SK-N-MC (cell line): ENCODE data around the gene PDIA2.

ENCODE experiments used
- EZH2 ChIP-seq: fragments of 200-600 bp; sonication (generic); IDR thresholded peaks from one replicate; pipeline ENCODE4 v1.6.1; 2017; ENCODE audit warnings: antibody characterized with exemption
- FOXP2 ChIP-seq: optimal IDR thresholded peaks from 2 replicates; pipeline ENCODE3; 2011; ENCODE audit warnings: mild to moderate bottlenecking, moderate library complexity; ENCODE audit not compliant: insufficient read depth; ENCODE audit errors: extremely low read length, control extremely low read depth
- POLR2AphosphoS5 ChIP-seq: IDR thresholded peaks from 2 replicates; pipeline ENCODE4 v1.6.1; 2012; ENCODE audit warnings: mild to moderate bottlenecking, low read depth, low read length, borderline replicate concordance

DNA sequence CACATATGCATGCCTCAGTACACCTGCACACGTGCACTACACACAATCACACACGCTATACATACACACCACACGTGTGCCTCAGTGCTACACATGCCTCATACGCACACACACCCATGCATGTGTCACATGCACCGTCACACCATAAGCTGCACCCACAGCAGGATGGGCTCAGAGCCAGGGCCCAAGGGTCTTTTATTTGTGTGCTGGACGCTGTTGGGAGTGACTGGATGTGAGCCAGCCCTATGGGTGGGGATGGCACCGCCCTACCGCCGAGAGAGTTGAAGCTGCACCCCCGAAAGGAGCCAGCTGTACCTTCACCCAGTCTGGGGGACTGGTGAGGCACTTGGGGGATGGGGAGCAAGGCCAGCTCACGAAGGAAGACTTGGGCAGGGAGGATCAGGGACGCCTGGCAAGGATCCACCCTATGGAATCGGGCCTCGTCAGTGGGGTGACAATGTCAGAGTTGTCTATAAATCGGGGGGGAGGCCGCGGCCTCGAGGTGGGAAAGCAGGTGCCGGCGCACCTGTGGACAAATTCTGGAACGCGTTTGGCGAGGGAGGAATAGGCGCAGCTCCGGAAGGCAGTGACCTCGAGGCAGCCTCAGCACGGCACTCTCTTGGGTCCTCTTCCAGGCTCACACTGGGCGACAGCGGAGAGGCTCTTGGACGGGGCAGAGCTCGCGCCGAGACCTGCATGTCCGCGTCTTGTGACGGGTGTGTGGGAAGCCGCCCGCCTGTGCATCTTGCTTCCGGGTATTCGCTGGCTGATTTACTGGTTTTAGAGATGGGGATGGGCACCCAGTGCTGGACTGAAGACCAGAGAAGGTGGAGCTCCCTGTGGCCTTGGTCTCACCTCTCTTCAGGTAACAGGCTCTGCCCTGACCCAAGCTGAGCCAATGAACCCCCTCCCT, 14.6 kb upstream of the PDIA2 start:
- no peak for TF ChIP-seq EZH2
- TF ChIP-seq POLR2AphosphoS5, result no peak
- no peak for TF ChIP-seq FOXP2
